Panc1 (cell line): Measurements from ENCODE around the gene SHISAL2A.

Experiments used
- CTCF ChIP-seq: fragments of 450-650 bp; IDR thresholded peaks from 2 replicates; pipeline ENCODE4 v1.5.1; 2017; ENCODE audit warnings: mild to moderate bottlenecking
- POLR2AphosphoS5 ChIP-seq: IDR thresholded peaks from 2 replicates; pipeline ENCODE4 v1.6.1; 2012; ENCODE audit warnings: mild to moderate bottlenecking, low read depth, low read length, moderate library complexity
- SIN3A ChIP-seq: IDR thresholded peaks from 2 replicates; pipeline ENCODE4 v1.6.1; 2012; ENCODE audit warnings: low read depth, mild to moderate bottlenecking, low read length, moderate library complexity, borderline replicate concordance; ENCODE audit not compliant: insufficient read depth
- TF ChIP-seq, protein P1 (sequence below), 2 experiments: IDR thresholded peaks; 2 replicates each; pipeline ENCODE4 v1.6.1; 2011 to 2012; ENCODE audit warnings: low read depth in 2 of 2, control low read depth in 1 of 2, low read length in 1 of 2, mild to moderate bottlenecking in 1 of 2, moderate library complexity in 1 of 2; ENCODE audit not compliant: insufficient read depth in 1 of 2

DNA sequence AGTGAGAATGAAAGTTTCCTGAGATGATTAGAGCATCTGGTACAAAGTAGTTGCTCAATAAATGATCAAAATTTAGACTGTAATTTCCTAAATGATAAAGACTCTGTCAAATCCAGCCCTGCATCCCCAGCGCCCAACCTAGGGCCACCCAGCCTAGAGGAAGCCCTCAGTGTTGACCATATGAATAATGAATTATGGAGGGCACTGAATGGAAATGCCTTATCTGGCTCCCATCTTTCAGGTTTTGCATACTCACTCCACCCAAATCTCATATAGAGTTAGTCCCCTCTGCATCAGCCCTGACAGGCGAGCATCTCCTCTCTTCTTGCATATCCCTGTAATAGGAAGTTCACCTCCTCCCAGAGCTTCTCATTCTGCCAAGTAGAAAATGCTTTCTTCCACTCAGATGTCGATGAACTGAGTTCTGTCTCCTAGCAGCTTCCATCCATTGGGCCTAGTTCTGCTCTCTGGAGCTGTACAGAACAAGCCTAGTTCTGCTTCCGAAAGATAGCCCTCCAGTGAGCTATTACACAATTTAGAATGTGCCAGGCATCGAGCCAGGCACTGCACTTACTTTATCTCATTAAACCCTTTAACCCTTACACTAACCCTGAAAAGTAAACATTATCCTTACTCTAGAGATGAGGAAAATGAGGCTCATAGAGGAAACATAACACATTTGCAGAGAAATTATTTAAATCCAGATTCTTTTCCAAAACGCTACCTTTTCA lies 44.3 kb downstream of the SHISAL2A start:
- TF ChIP-seq POLR2AphosphoS5: no peak
- no peak for TF ChIP-seq CTCF
- no peak for TF ChIP-seq SIN3A
- TF ChIP-seq, protein P1, sequence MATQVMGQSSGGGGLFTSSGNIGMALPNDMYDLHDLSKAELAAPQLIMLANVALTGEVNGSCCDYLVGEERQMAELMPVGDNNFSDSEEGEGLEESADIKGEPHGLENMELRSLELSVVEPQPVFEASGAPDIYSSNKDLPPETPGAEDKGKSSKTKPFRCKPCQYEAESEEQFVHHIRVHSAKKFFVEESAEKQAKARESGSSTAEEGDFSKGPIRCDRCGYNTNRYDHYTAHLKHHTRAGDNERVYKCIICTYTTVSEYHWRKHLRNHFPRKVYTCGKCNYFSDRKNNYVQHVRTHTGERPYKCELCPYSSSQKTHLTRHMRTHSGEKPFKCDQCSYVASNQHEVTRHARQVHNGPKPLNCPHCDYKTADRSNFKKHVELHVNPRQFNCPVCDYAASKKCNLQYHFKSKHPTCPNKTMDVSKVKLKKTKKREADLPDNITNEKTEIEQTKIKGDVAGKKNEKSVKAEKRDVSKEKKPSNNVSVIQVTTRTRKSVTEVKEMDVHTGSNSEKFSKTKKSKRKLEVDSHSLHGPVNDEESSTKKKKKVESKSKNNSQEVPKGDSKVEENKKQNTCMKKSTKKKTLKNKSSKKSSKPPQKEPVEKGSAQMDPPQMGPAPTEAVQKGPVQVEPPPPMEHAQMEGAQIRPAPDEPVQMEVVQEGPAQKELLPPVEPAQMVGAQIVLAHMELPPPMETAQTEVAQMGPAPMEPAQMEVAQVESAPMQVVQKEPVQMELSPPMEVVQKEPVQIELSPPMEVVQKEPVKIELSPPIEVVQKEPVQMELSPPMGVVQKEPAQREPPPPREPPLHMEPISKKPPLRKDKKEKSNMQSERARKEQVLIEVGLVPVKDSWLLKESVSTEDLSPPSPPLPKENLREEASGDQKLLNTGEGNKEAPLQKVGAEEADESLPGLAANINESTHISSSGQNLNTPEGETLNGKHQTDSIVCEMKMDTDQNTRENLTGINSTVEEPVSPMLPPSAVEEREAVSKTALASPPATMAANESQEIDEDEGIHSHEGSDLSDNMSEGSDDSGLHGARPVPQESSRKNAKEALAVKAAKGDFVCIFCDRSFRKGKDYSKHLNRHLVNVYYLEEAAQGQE (IDR thresholded peaks at IDR 0.05; ENCODE audit: insufficient read depth in 1 of 2, low read depth in 2 of 2, low read length in 1 of 2): no peak
